ENCODE measurements around the gene RNASE11. TPM values are rescaled to one million over a fixed set of nuclear protein-coding genes. Genes with fewer than 3 reads are reported as not detected.
"Not testable (repeated sequence)": the region's sequence is repeated elsewhere in the genome, so short reads cannot be mapped to it uniquely, and the experiment has no call there.

RNASE11 gene
- total RNA-seq, 1 experiment from 2014 or later = not detected

DNA sequence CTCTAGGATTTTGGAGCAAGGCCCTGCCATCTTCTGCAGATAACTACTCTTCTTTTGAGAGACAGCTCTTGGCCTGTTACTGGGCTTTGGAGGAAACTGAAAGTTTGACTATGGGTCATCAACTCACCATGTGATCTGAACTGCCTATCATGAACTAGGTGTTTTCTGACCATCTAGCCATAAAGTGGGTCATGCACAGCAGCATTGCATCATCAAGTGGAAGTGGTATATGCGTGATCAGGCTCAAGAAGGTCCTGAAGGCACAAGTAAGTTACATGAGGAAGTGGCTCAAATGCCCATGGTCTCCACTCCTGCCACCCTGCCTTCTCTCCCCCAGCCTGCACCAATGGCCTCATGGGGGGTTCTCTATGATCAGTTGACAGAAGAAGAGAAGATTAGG is 17.1 kb downstream of the RNASE11 start:
- H4K8ac ChIP-seq (replicated peaks; ENCODE audit: insufficient read length, low read depth, low read length); H4K5ac ChIP-seq (ENCODE audit: insufficient read length, low read depth, low read length); H2BK5ac ChIP-seq (ENCODE audit: insufficient read length, low read length); H3K4me2 ChIP-seq (ENCODE audit: insufficient read depth, insufficient read length, low read length); H3K4me3 Mint-ChIP-seq; H2AK5ac ChIP-seq (ENCODE audit: insufficient read length, low read length); H2BK12ac ChIP-seq (ENCODE audit: insufficient read length, low read depth, low read length); H3K27me3 Mint-ChIP-seq (ENCODE audit: low read depth); H3K27ac Mint-ChIP-seq; H3K79me2 ChIP-seq (ENCODE audit: insufficient read depth, low read length); H4K20me1 ChIP-seq (ENCODE audit: control insufficient read depth, insufficient read depth, insufficient read length); H2BK20ac ChIP-seq (ENCODE audit: low read depth, low read length, poor library complexity, severe bottlenecking); H3K56ac ChIP-seq (ENCODE audit: insufficient read length, low read depth, low read length); H3K27me3 ChIP-seq (ENCODE audit: insufficient read depth, low read length); H3K79me1 ChIP-seq (ENCODE audit: insufficient read depth, low read depth, low read length, poor library complexity, severe bottlenecking); H3K4me1 ChIP-seq (ENCODE audit: insufficient read depth, low read length); H3K23me2 ChIP-seq (ENCODE audit: insufficient read length, low read depth, low read length, poor library complexity, severe bottlenecking); H3K18ac ChIP-seq (ENCODE audit: insufficient read length, low read depth, low read length); DNase-seq; H3T11ph ChIP-seq (ENCODE audit: low read length); H3K4ac ChIP-seq (ENCODE audit: low read depth, low read length); H3K14ac ChIP-seq (ENCODE audit: insufficient read depth, low read length); H2AFZ ChIP-seq (ENCODE audit: low read length); H3K23ac ChIP-seq (ENCODE audit: insufficient read length, low read depth, low read length); H2BK15ac ChIP-seq (ENCODE audit: low read depth, low read length); H3K9ac ChIP-seq (ENCODE audit: extremely low read depth, insufficient read length, low read length); H3K9me3 ChIP-seq (ENCODE audit: control insufficient read depth, low read depth, low read length); H3K27ac ChIP-seq (ENCODE audit: insufficient read length, low read depth, low read length); H2BK120ac ChIP-seq (ENCODE audit: low read depth, low read length, poor library complexity, severe bottlenecking); H4K91ac ChIP-seq (ENCODE audit: insufficient read length, low read depth, low read length): not testable (repeated sequence)
- Mint-ChIP-seq H3K36me3 (ENCODE audit: insufficient read depth in 1 of 3, low read depth in 3 of 3) (peaks cover 19 to 31% (median 29%) of the 10 kb centered on the region in 3 experiments), H3K4me1 (peaks cover 33 to 36% of the 10 kb centered on the region in 2 experiments), H3K9me3 (peaks cover 13 to 37% of the 10 kb centered on the region in 2 experiments)
- WGBS (ENCODE audit: extremely low coverage, insufficient read length, low lambda C conversion rate) = no CpG with 5 or more reads among the region's 1 CpG

DNA sequence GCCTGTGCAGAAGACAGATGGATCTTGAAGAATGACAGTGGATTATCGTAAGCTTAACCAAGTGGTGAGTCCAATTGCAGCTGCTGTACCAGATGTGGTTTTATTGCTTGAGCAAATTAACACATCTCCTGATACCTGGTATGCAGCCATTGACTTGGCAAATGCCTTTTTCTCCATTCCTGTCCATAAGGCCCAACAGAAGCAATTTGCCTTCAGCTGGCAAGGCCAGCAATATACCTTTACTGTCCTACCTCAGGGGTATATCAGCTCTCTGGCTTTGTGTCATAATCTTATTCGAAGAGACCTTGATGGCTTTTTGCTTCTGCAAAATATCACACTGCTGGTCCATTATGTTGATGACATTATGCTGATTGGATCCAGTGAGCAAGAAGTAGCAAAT is 17.9 kb downstream of the RNASE11 start:
- H3K4ac ChIP-seq (ENCODE audit: low read depth, low read length); H2BK120ac ChIP-seq (ENCODE audit: low read depth, low read length, poor library complexity, severe bottlenecking); H3K79me2 ChIP-seq (ENCODE audit: insufficient read depth, low read length); H3K9me3 ChIP-seq (ENCODE audit: control insufficient read depth, low read depth, low read length); H4K91ac ChIP-seq (ENCODE audit: insufficient read length, low read depth, low read length); H4K5ac ChIP-seq (ENCODE audit: insufficient read length, low read depth, low read length); H3K4me3 Mint-ChIP-seq; H3K56ac ChIP-seq (ENCODE audit: insufficient read length, low read depth, low read length); H2BK5ac ChIP-seq (ENCODE audit: insufficient read length, low read length); H3K79me1 ChIP-seq (ENCODE audit: insufficient read depth, low read depth, low read length, poor library complexity, severe bottlenecking); H3K23me2 ChIP-seq (ENCODE audit: insufficient read length, low read depth, low read length, poor library complexity, severe bottlenecking); H4K20me1 ChIP-seq (ENCODE audit: control insufficient read depth, insufficient read depth, insufficient read length); H2BK20ac ChIP-seq (ENCODE audit: low read depth, low read length, poor library complexity, severe bottlenecking); H2AK5ac ChIP-seq (ENCODE audit: insufficient read length, low read length); H3T11ph ChIP-seq (ENCODE audit: low read length); H3K18ac ChIP-seq (ENCODE audit: insufficient read length, low read depth, low read length); H2BK12ac ChIP-seq (ENCODE audit: insufficient read length, low read depth, low read length); H3K4me2 ChIP-seq (ENCODE audit: insufficient read depth, insufficient read length, low read length); H3K27ac Mint-ChIP-seq; H2AFZ ChIP-seq (ENCODE audit: low read length); H3K27ac ChIP-seq (ENCODE audit: insufficient read length, low read depth, low read length); DNase-seq; H4K8ac ChIP-seq (replicated peaks; ENCODE audit: insufficient read length, low read depth, low read length); H3K23ac ChIP-seq (ENCODE audit: insufficient read length, low read depth, low read length); H3K27me3 ChIP-seq (ENCODE audit: insufficient read depth, low read length); H3K9ac ChIP-seq (ENCODE audit: extremely low read depth, insufficient read length, low read length); H3K4me1 ChIP-seq (ENCODE audit: insufficient read depth, low read length); H3K27me3 Mint-ChIP-seq (ENCODE audit: low read depth); H3K14ac ChIP-seq (ENCODE audit: insufficient read depth, low read length); H2BK15ac ChIP-seq (ENCODE audit: low read depth, low read length): not testable (repeated sequence)
- WGBS (ENCODE audit: extremely low coverage, insufficient read length, low lambda C conversion rate) = no CpG with 5 or more reads among the region's 2 CpGs
- Mint-ChIP-seq H3K36me3 (ENCODE audit: insufficient read depth in 1 of 3, low read depth in 3 of 3) (peaks cover 18 to 31% (median 29%) of the 10 kb centered on the region in 3 experiments), H3K9me3 (peaks cover 13 to 37% of the 10 kb centered on the region in 2 experiments), H3K4me1 (peaks cover 32 to 34% of the 10 kb centered on the region in 2 experiments)
